ES-I3 (cell line): Measurements from ENCODE around the gene CX3CL1.

Experiments
- H3K36me3 ChIP-seq: 2 replicates; pipeline ENCODE4 v1.6.1; 2013; ENCODE audit warnings: mild to moderate bottlenecking, low read length, control low read depth, moderate library complexity; ENCODE audit not compliant: insufficient read depth
- H3K4me1 ChIP-seq: 2 replicates; pipeline ENCODE4 v1.6.1; 2013; ENCODE audit warnings: mild to moderate bottlenecking, control low read depth, low read length; ENCODE audit not compliant: insufficient read depth
- H3K9ac ChIP-seq: 2 replicates; pipeline ENCODE4 v1.6.1; 2013; ENCODE audit warnings: low read depth, mild to moderate bottlenecking, low read length, moderate library complexity
- H3K9me3 ChIP-seq: 2 replicates; pipeline ENCODE4 v1.6.1; 2013; ENCODE audit warnings: mild to moderate bottlenecking, low read length, moderate library complexity; ENCODE audit not compliant: control insufficient read depth, insufficient read depth

CX3CL1 gene

DNA sequence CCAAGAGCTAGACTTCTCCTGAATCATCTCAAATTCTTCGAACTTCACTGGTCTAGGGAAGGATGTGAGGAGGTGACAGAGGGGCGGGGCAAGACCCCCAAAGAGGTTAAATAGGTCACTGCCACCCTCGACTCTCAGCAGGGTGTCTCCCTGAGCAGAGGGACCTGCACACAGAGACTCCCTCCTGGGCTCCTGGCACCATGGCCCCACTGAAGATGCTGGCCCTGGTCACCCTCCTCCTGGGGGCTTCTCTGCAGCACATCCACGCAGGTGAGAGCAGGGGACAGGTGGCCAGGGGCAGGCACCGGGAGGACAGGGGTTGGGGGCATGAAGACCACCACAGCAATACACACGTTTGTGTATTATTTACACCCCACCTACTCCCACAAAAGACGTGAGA lies 41.4 kb downstream of the CX3CL1 start:
- no peaks in the 10 kb centered on the region for H3K9me3 ChIP-seq
- no peak overlapping the region for H3K9ac ChIP-seq
- H3K36me3 ChIP-seq: no peaks in the 10 kb centered on the region
- peaks cover 8% of the 10 kb centered on the region; the same call in 1 of the 2 replicates for H3K4me1 ChIP-seq

DNA sequence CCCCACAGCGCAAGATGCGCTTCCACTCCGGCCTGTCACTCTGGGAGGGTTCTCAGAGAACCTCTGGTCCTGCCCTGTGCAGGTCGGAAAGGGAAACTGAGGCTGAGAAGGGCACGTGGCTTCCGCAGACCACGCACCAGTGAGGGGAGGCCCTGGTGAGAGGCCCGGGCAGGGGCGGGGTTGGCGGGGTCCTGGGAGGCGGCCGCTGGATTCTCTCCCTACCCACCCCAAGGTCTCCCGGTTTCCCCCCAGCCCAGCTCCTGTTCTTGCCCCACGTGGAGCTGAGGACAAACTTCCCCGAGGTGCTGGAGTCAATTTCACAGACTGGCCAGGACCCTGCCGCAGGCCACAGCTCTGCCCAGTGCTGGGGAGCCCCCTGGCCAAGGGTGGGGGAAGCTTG lies 43.8 kb downstream of the CX3CL1 start:
- no peaks in the 10 kb centered on the region for H3K36me3 ChIP-seq
- peak overlapping the region; percentile 44 for H3K9ac ChIP-seq
- H3K4me1 ChIP-seq: peaks cover 13% of the 10 kb centered on the region; the same call in 1 of the 2 replicates
- no peaks in the 10 kb centered on the region for H3K9me3 ChIP-seq

DNA sequence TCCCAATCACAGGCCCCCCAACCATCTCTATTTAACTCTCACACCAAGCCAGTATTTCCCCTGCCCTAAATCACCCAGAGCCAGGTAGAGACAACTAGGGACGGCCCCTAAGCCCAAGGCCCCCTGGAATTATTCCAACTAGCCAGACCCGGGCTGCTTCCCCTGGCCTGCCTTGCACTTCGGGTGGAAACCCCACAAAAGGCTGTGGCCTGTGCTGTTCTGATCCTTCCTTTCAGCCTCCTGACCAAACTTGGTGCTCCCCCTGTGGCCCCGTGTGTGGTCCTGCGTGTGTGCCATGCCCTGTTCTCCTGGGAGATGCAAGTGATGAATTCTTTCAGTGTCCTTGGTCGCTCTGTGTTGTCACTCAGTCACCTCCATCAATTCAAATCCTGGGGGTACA lies 47.2 kb downstream of the CX3CL1 start:
- no peaks in the 10 kb centered on the region for H3K36me3 ChIP-seq
- peaks cover 13% of the 10 kb centered on the region; the same call in 1 of the 2 replicates for H3K4me1 ChIP-seq
- H3K9ac ChIP-seq: no peak overlapping the region
- no peaks in the 10 kb centered on the region for H3K9me3 ChIP-seq

DNA sequence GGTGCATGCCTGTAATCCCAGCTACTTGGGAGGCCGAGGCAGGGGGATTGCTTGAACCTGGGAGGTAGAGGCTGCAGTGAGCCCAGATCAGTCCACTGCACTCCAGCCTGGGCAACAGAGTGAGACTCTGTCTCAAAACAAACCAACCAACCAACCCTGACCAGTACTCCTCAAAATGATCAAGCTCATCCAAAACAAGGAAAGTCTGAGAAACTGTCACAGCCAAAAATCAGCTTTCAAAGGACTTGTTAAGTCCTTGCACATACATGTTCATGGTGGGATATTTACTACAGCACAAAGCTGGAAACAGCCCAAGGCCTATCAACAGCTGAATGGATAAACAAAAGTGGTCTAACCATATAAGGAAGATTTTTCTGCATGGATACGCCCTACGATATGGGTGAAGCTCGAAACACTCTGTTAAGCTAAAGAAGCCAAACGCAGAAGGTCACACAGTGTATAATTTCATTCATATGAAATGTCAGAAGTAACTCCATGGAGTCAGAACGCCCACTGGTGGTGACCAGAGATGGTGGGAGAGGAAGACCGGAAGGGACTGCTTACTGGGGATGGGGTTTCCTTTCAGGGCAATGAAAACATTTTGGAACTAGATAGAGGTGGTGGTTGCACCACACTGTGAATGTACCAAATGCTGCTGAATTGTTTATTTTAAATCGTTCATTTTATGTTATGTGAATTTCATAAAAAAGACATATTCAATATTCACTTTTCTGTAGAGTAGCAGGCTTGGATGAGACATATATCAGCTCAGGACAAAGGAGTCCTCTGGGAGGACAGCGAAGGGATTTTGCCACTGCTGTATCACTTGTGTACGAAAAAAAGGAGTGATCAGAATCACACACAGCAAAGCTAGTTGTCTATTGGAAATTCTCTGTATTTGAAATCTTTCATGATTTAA lies 50.0 kb downstream of the CX3CL1 start:
- no peak overlapping the region for H3K9ac ChIP-seq
- no peaks in the 10 kb centered on the region for H3K9me3 ChIP-seq
- H3K36me3 ChIP-seq: no peaks in the 10 kb centered on the region
- H3K4me1 ChIP-seq: 0 out of 2 replicates have a peak, but pooled peaks cover 8% of the 10 kb centered on the region

DNA sequence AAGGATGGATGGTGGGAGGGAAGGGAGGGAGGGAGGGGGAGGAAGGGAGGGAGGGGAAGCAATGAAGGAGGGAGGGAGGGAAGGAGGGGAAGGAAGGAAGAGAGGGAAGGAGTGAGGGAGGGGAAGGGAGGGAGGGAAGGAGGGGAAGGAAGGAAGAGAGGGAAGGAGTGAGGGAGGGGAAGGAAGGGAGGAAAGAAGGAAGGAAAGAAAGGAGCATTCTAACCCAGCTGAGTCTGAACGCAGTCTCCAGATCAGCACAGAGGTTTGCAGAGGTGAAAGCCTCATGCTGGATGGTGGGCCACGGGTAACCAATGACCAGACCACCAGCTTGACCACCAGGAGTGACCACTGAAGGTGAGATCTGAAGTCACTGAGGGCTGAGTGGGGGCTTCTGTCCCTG lies 50.9 kb downstream of the CX3CL1 start:
- Histone ChIP-seq H3K36me3 (no peaks in the 10 kb centered on the region), H3K9ac (no peak overlapping the region), H3K4me1 (0 out of 2 replicates have a peak, but pooled peaks cover 8% of the 10 kb centered on the region), H3K9me3 (no peaks in the 10 kb centered on the region)

DNA sequence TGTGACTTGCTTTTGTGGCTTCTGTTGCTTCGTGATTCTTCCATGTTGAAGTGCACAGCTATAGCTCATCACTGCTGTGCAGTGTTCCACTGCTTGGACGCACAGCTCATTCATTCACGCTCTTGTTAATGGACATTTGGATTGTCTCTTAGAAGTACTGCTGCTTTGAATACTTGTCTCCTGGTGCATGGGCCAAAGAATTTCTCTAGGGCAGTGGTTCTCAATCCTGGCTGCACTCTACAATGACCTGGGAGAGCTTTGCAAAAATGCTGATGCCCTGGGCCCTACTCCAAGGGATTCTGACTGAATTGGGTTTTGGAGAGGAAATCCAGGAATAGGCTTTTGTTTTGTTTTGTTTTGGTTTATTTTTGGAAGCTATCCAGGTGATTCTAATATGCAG lies 52.3 kb downstream of the CX3CL1 start:
- Histone ChIP-seq H3K9me3 (no peaks in the 10 kb centered on the region), H3K9ac (no peak overlapping the region), H3K36me3 (peaks cover 4% of the 10 kb centered on the region; the same call in 1 of the 2 replicates), H3K4me1 (no peaks in the 10 kb centered on the region)

DNA sequence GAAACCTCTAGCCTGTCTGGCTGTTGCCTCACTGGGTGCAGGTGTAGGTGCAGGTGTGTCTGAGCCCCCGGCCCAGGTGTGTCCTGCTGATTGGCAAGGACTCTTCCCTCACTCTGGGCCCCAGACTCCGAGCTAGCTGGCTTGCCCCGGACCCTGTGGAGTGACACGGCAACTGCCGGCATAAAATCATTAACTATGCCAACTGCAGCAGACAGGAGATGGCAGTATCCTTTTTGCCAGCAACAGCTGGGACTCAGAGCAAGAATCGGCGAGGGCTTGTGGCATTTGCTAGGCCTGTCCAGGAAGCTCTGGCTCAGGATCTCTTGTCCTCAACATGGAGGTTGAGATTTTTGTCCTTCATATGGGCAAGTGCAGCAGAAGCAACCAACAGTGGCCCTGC lies 54.1 kb downstream of the CX3CL1 start:
- H3K36me3 ChIP-seq: peaks cover 15% of the 10 kb centered on the region
- H3K9me3 ChIP-seq: no peaks in the 10 kb centered on the region
- no peak overlapping the region for H3K9ac ChIP-seq
- H3K4me1 ChIP-seq: no peaks in the 10 kb centered on the region

DNA sequence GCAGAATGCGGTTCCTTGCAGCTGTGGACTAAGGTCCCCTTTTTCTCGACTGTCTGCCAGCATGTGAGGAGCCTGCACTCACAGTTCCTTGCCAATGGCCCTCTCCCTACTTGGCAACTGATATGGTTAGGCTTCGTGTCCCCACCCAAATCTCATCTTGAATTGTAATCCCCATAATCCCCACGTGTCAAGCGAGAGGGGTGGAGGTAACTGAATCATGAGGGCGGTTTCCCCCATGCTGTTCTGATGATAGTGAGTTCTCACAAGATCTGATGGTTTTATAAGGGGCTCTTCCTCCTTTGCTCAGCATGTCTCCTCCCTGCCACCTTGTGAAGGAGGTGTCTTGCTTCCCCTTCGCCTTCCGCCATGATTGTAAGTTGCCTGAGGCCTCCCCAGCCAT lies 55.0 kb downstream of the CX3CL1 start:
- Histone ChIP-seq H3K4me1 (no peaks in the 10 kb centered on the region), H3K9ac (no peak overlapping the region), H3K36me3 (peaks cover 17% of the 10 kb centered on the region), H3K9me3 (no peaks in the 10 kb centered on the region)

DNA sequence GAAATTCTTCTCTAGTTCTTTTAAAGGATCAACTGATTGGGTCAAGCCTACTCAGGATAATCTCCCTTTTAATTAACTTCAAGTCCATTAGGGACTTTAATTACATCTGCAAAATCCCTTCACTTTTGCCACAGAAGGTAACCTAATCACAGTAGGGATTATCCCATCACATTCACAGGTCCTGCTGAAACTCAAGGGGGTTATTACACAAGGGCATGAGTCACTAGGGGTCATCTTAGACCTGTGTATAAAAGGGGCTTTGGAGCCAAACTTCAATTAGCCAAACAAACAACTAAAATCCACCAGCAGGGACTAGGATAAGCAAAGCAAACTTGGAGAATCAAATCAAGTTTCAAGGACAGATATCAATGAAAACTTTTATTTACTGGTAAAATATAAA lies 55.5 kb downstream of the CX3CL1 start:
- Histone ChIP-seq H3K9me3 (no peaks in the 10 kb centered on the region), H3K9ac (no peak overlapping the region), H3K4me1 (no peaks in the 10 kb centered on the region), H3K36me3 (peaks cover 22% of the 10 kb centered on the region)

DNA sequence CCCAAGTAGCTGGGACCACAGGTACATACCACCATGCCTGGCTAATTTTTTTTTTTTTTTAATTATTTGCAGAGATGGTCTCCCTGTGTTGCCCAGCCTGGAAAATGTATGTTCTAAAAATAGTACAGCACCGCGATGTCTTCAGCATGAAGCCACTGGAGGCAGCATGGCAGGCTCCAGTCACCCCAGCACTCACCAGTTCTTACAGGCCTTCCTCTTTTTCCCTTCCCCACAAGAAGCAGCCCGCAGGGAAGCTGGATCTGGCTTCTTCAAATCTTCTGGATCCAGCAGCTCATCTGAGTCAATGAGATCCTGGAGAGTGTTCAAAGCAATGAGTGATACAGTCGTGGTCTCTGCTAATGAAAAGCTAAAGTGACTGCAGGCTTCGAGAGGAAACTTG lies 58.7 kb downstream of the CX3CL1 start:
- Histone ChIP-seq H3K36me3 (peaks cover 30% of the 10 kb centered on the region), H3K4me1 (no peaks in the 10 kb centered on the region), H3K9me3 (no peaks in the 10 kb centered on the region), H3K9ac (no peak overlapping the region)

DNA sequence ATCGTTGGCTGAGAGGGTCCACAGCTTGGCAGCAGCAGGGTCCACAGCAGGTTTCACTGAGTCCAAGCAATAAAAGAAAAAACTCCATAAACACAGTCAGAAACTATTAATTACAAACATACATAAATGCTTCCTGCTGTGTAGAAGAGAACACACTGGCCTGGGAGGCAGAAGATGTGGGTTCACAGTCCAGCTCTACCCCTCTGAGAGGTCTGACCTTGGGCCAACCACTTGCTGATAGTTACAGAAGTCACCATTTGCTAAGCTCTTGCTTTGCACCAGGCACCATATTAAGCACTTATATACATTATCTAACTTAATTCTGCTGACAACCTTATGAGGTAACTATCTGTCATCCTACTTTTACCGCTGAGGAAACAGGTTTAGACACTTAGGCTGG lies 60.2 kb downstream of the CX3CL1 start:
- no peaks in the 10 kb centered on the region for H3K9me3 ChIP-seq
- no peaks in the 10 kb centered on the region for H3K4me1 ChIP-seq
- peaks cover 30% of the 10 kb centered on the region for H3K36me3 ChIP-seq
- H3K9ac ChIP-seq: no peak overlapping the region

DNA sequence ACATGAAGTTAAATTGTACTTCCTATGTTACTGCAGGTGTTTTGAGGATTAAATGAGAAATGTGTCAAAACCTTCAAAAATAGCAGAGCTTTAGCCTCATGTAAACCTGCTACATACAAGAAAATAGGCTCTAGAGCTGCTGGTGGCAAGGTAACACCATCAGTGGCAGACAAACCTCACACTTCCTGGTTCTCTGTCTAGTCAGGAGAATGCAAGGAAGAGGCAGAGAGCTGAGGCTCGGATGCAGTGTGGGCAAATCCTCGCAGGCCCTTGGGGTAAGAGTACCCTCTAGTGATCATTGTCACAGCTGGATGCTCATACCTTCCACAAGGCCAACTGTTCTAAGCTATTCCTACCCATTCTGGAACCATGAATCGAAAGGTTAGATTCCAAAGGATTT lies 60.7 kb downstream of the CX3CL1 start:
- no peaks in the 10 kb centered on the region for H3K9me3 ChIP-seq
- H3K4me1 ChIP-seq: no peaks in the 10 kb centered on the region
- no peak overlapping the region for H3K9ac ChIP-seq
- H3K36me3 ChIP-seq: peaks cover 30% of the 10 kb centered on the region

DNA sequence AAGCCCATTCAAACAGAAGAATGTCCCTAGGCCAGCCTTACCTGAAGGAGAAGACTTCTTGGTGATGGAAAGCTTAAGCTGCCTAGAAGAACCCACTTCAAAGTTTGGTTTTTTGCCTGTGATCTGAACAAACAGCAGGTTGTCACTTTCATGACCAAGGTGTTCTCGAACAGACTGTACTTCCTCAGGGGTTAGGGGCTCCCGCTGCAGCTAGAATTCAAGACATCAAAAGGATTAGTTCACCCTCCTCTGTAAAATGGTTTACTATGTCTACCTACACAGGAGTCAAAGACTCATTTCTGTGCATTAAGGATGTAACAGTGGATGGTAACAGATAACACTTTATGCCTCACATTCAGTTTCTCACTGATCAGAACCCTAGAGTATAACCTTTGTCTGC lies 61.7 kb downstream of the CX3CL1 start:
- Histone ChIP-seq H3K4me1 (no peaks in the 10 kb centered on the region), H3K36me3 (peaks cover 31% of the 10 kb centered on the region), H3K9ac (no peak overlapping the region), H3K9me3 (no peaks in the 10 kb centered on the region)
